NCI-H1048 (cell line): ENCODE data around the gene MYO1E.

ENCODE experiments used
- DNase-seq: peaks from one replicate; lab custom pipeline; 2025; lab: John Stamatoyannopoulos, UW

Gene MYO1E

GRCh38 chr15:59190291-59190690 lies 182.4 kb downstream of the MYO1E start:
- no peak for DNase-seq

- DNase-seq, result no peak
These were observed 183.4 kb downstream of the MYO1E start for GRCh38 chr15:59189241-59189640.

GRCh38 chr15:59186501-59186900 lies 186.2 kb downstream of the MYO1E start:
- DNase-seq, result no peak

GRCh38 chr15:59185725-59186124 lies 186.9 kb downstream of the MYO1E start:
- DNase-seq, result no peak

- no peak for DNase-seq
These were observed 191.6 kb downstream of the MYO1E start for GRCh38 chr15:59180945-59181600.

GRCh38 chr15:59179717-59180116 lies 193.0 kb downstream of the MYO1E start:
- DNase-seq, result no peak

- no peak for DNase-seq
These were observed 194.4 kb downstream of the MYO1E start for GRCh38 chr15:59178151-59178695.

- DNase-seq, result no peak
These were observed 195.4 kb downstream of the MYO1E start for GRCh38 chr15:59177317-59177660.

- no peak for DNase-seq
These were observed 195.9 kb downstream of the MYO1E start for GRCh38 chr15:59176653-59177316.

GRCh38 chr15:59174835-59175831 lies 197.5 kb downstream of the MYO1E start:
- DNase-seq, result peak; percentile 56

GRCh38 chr15:59174151-59174834 lies 198.4 kb downstream of the MYO1E start:
- DNase-seq, result no peak

GRCh38 chr15:59173194-59173593 lies 199.5 kb downstream of the MYO1E start:
- DNase-seq, result no peak

GRCh38 chr15:59172289-59172901 lies 200.3 kb downstream of the MYO1E start:
- DNase-seq, result no peak

- DNase-seq, result no peak
These were observed 201.6 kb downstream of the MYO1E start for GRCh38 chr15:59171067-59171397.

GRCh38 chr15:59170295-59171066 lies 202.2 kb downstream of the MYO1E start:
- no peak for DNase-seq

GRCh38 chr15:59169251-59169708 lies 203.4 kb downstream of the MYO1E start:
- no peak for DNase-seq

- no peak for DNase-seq
These were observed 204.1 kb downstream of the MYO1E start for GRCh38 chr15:59168536-59168935.

GRCh38 chr15:59166601-59167265 lies 205.9 kb downstream of the MYO1E start:
- DNase-seq, result no peak

- no peak for DNase-seq
These were observed 206.5 kb downstream of the MYO1E start for GRCh38 chr15:59166166-59166565.

GRCh38 chr15:59165726-59166125 lies 206.9 kb downstream of the MYO1E start:
- peak; percentile 45 for DNase-seq
